T1000 (cell line): Measurements from ENCODE around the gene FADS6.

ENCODE experiments used
- DNase-seq: peaks from one replicate; lab custom pipeline; 2025; ENCODE audit warnings: mixed read lengths; lab: John Stamatoyannopoulos, UW

Gene FADS6

GRCh38 chr17:74892974-74893911 is at the start of gene FADS6:
TSS of gene FADS6 (minus strand) at chr17:74893633. CDS start at chr17:74893595, 38 bp downstream.
- DNase-seq: no peak

GRCh38 chr17:74941128-74941725 is 47.8 kb upstream of the FADS6 start:
- DNase-seq: no peak

GRCh38 chr17:74939534-74939933 is 46.1 kb upstream of the FADS6 start:
- no peak for DNase-seq

GRCh38 chr17:74938194-74938950 is 44.9 kb upstream of the FADS6 start:
- DNase-seq: no peak

- no peak for DNase-seq
Observed at GRCh38 chr17:74937064-74938051, 43.9 kb upstream of the FADS6 start.

- DNase-seq: no peak
Observed at GRCh38 chr17:74936470-74936799, 43.0 kb upstream of the FADS6 start.

- no peak for DNase-seq
Observed at GRCh38 chr17:74935585-74936469, 42.4 kb upstream of the FADS6 start, which contains the start of gene OTOP3. TSS of gene OTOP3 (plus strand) at chr17:74935898. CDS start at chr17:74935922, 24 bp downstream.

GRCh38 chr17:74935048-74935447 is 41.6 kb upstream of the FADS6 start:
- no peak for DNase-seq

GRCh38 chr17:74930535-74931036 is 37.2 kb upstream of the FADS6 start:
- no peak for DNase-seq

GRCh38 chr17:74928786-74929185 is 35.4 kb upstream of the FADS6 start:
- DNase-seq: no peak

GRCh38 chr17:74925242-74925641 is 31.8 kb upstream of the FADS6 start:
- DNase-seq: no peak

- no peak for DNase-seq
Observed at GRCh38 chr17:74924250-74924948, 31.0 kb upstream of the FADS6 start, which contains the start of gene OTOP2. TSS of gene OTOP2 (plus strand) at chr17:74924273. CDS start at chr17:74924633, 360 bp downstream.

- DNase-seq: no peak
Observed at GRCh38 chr17:74923538-74924249, 30.3 kb upstream of the FADS6 start.

- no peak for DNase-seq
Observed at GRCh38 chr17:74922694-74923537, 29.5 kb upstream of the FADS6 start, which contains the start of gene USH1G. TSS of gene USH1G (minus strand) at chr17:74923255. CDS start at chr17:74923073, 182 bp downstream.

- no peak for DNase-seq
Observed at GRCh38 chr17:74922172-74922571, 28.7 kb upstream of the FADS6 start.

- DNase-seq: no peak
Observed at GRCh38 chr17:74921769-74922168, 28.3 kb upstream of the FADS6 start.

GRCh38 chr17:74921026-74921681 is 27.7 kb upstream of the FADS6 start:
- no peak for DNase-seq
